Measurements from ENCODE around the gene DYNLT1.
"Not testable (repeated sequence)": the region's sequence is repeated elsewhere in the genome, so short reads cannot be mapped to it uniquely, and the experiment has no call there.

The DYNLT1 gene

GRCh38 chr6:158620963-158621693 lies 23.4 kb downstream of the DYNLT1 start:
- no peak for DNase-seq

GRCh38 chr6:158619922-158620801 lies 24.4 kb downstream of the DYNLT1 start:
- no peak for DNase-seq

GRCh38 chr6:158618289-158618688 lies 26.3 kb downstream of the DYNLT1 start:
- not testable (repeated sequence) for DNase-seq

GRCh38 chr6:158614606-158615005 lies 29.9 kb downstream of the DYNLT1 start:
- not testable (repeated sequence) for DNase-seq

- DNase-seq: no peak
These were observed 32.8 kb downstream of the DYNLT1 start for GRCh38 chr6:158611541-158612370.

GRCh38 chr6:158611039-158611438 lies 33.5 kb downstream of the DYNLT1 start:
- no peak for DNase-seq

GRCh38 chr6:158610319-158610968 lies 34.1 kb downstream of the DYNLT1 start:
- no peak for DNase-seq

- DNase-seq: no peak
These were observed 34.9 kb downstream of the DYNLT1 start for GRCh38 chr6:158609455-158610155.

GRCh38 chr6:158608221-158608620 lies 36.3 kb downstream of the DYNLT1 start:
- DNase-seq: no peak

- no peak for DNase-seq
These were observed 37.0 kb downstream of the DYNLT1 start for GRCh38 chr6:158607411-158608170.

- DNase-seq: no peak
These were observed 37.6 kb downstream of the DYNLT1 start for GRCh38 chr6:158606935-158607334.

- not testable (repeated sequence) for DNase-seq
These were observed 38.5 kb downstream of the DYNLT1 start for GRCh38 chr6:158606011-158606410.

- DNase-seq: peak; percentile 76
These were observed 39.2 kb downstream of the DYNLT1 start for GRCh38 chr6:158605266-158605878.

GRCh38 chr6:158604048-158604406 lies 40.5 kb downstream of the DYNLT1 start:
- no peak for DNase-seq

GRCh38 chr6:158603261-158604047 lies 41.1 kb downstream of the DYNLT1 start:
- DNase-seq: no peak

- no peak for DNase-seq
These were observed 44.9 kb downstream of the DYNLT1 start for GRCh38 chr6:158599635-158600034.

GRCh38 chr6:158597565-158597964 lies 47.0 kb downstream of the DYNLT1 start:
- no peak for DNase-seq

GRCh38 chr6:158596861-158597260 lies 47.7 kb downstream of the DYNLT1 start:
- DNase-seq: no peak

GRCh38 chr6:158595223-158595622 lies 49.3 kb downstream of the DYNLT1 start:
- DNase-seq: no peak

- DNase-seq: no peak
These were observed 50.9 kb downstream of the DYNLT1 start for GRCh38 chr6:158593670-158594069.

All from NCI-H2227 treated with DMSO at 0.1 percent for 48 hours (cell line).